ENCODE data around the gene ELOVL5.

DNA sequence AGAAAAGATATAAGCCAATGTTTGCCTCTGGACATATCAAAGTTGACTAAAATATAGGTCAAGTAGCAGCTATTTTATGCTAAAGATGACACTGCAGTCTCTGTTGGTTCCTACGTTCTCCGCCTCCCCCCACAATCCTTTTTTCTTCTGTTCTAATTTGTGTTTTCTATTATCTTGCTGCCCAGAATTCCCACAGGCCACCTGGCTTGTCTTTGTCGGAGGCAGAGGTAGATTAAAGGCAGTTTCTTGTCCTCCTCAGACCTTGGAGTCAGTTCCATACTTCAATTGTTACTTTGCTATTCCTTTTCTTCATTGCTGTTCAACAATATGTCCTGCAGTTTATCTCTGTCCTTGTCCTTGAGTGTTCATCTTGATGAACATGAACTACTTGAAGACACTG lies 3.6 kb upstream of the ELOVL5 start:
- TF ChIP-seq, protein P1, sequence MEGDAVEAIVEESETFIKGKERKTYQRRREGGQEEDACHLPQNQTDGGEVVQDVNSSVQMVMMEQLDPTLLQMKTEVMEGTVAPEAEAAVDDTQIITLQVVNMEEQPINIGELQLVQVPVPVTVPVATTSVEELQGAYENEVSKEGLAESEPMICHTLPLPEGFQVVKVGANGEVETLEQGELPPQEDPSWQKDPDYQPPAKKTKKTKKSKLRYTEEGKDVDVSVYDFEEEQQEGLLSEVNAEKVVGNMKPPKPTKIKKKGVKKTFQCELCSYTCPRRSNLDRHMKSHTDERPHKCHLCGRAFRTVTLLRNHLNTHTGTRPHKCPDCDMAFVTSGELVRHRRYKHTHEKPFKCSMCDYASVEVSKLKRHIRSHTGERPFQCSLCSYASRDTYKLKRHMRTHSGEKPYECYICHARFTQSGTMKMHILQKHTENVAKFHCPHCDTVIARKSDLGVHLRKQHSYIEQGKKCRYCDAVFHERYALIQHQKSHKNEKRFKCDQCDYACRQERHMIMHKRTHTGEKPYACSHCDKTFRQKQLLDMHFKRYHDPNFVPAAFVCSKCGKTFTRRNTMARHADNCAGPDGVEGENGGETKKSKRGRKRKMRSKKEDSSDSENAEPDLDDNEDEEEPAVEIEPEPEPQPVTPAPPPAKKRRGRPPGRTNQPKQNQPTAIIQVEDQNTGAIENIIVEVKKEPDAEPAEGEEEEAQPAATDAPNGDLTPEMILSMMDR (IDR thresholded peaks at IDR 0.05), result no peak
- TF ChIP-seq POLR2AphosphoS5 (IDR thresholded peaks at IDR 0.05; ENCODE audit: low read depth, low read length) (no peak), TCF7L2 (IDR thresholded peaks at IDR 0.05; ENCODE audit: low read depth, low read length) (no peak)
- TF ChIP-seq, protein P2, sequence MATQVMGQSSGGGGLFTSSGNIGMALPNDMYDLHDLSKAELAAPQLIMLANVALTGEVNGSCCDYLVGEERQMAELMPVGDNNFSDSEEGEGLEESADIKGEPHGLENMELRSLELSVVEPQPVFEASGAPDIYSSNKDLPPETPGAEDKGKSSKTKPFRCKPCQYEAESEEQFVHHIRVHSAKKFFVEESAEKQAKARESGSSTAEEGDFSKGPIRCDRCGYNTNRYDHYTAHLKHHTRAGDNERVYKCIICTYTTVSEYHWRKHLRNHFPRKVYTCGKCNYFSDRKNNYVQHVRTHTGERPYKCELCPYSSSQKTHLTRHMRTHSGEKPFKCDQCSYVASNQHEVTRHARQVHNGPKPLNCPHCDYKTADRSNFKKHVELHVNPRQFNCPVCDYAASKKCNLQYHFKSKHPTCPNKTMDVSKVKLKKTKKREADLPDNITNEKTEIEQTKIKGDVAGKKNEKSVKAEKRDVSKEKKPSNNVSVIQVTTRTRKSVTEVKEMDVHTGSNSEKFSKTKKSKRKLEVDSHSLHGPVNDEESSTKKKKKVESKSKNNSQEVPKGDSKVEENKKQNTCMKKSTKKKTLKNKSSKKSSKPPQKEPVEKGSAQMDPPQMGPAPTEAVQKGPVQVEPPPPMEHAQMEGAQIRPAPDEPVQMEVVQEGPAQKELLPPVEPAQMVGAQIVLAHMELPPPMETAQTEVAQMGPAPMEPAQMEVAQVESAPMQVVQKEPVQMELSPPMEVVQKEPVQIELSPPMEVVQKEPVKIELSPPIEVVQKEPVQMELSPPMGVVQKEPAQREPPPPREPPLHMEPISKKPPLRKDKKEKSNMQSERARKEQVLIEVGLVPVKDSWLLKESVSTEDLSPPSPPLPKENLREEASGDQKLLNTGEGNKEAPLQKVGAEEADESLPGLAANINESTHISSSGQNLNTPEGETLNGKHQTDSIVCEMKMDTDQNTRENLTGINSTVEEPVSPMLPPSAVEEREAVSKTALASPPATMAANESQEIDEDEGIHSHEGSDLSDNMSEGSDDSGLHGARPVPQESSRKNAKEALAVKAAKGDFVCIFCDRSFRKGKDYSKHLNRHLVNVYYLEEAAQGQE (IDR thresholded peaks at IDR 0.05; ENCODE audit: insufficient read depth in 1 of 2, low read depth in 2 of 2, low read length in 1 of 2), result no peak
